Prostate gland (tissue), 2 donors: ENCODE results near the gene DBT.

Source experiments
- CTCF ChIP-seq, 4 experiments: fragments of 200-600 bp in 2 of 4; fragments of 450-650 bp in 2 of 4; sonication (generic) in 2 of 4; IDR thresholded peaks; 1 replicate in 3 of 4; 2 replicates in 1 of 4; pipeline ENCODE4 v1.5.1; 2016 to 2019; ENCODE audit warnings: antibody characterized with exemption in 4 of 4, mild to moderate bottlenecking in 2 of 4, moderate library complexity in 2 of 4
- POLR2A ChIP-seq: fragments of 450-650 bp; IDR thresholded peaks from one replicate; pipeline ENCODE4 v1.6.1; 2016; ENCODE audit warnings: antibody characterized with exemption, mild to moderate bottlenecking
- POLR2AphosphoS5 ChIP-seq: sonication (generic); formaldehyde crosslinking; IDR thresholded peaks from one replicate; pipeline ENCODE4 v1.6.1; 2017; ENCODE audit warnings: antibody characterized with exemption

- TF ChIP-seq CTCF (IDR thresholded peaks at IDR 0.05) (no peak), POLR2AphosphoS5 (no peak), POLR2A (no peak)
Observed at GRCh38 chr1:100198596-100198995, 51.0 kb downstream of the DBT start.
